HL-60 (cell line): Measurements from ENCODE around the gene PREB.

Experiments
- POLR2AphosphoS5 ChIP-seq: IDR thresholded peaks from 2 replicates; pipeline ENCODE4 v1.6.1; 2012; ENCODE audit warnings: low read depth
- SPI1 ChIP-seq: IDR thresholded peaks from 2 replicates; pipeline ENCODE4 v1.6.1; 2012; ENCODE audit warnings: low read depth, mild to moderate bottlenecking, borderline replicate concordance
- TF ChIP-seq, protein P1 (sequence below): IDR thresholded peaks from one replicate; pipeline ENCODE4 v1.5.1; 2011; ENCODE audit warnings: low read length, control low read depth, inconsistent platforms; ENCODE audit not compliant: insufficient read depth

DNA sequence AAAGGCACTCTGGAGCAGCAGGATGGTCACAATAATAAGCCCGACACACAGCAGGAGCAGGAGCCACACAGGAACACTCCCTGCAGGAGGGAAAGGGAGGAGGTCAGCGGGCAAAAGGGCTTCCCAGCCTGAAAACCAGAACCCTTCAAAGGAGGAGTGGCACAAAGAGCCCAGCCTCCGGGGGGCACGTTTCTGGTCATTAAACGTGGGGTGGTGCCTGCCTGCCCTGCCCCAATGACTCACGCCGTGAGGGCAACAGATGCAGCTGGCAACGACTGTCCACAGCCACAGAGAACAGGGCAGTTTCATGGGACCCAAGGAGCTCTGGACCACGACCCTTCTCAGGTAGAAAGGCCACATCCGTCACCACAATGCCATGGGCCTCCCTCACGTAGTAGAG is 3.0 kb downstream of the PREB start:
- TF ChIP-seq, protein P1, sequence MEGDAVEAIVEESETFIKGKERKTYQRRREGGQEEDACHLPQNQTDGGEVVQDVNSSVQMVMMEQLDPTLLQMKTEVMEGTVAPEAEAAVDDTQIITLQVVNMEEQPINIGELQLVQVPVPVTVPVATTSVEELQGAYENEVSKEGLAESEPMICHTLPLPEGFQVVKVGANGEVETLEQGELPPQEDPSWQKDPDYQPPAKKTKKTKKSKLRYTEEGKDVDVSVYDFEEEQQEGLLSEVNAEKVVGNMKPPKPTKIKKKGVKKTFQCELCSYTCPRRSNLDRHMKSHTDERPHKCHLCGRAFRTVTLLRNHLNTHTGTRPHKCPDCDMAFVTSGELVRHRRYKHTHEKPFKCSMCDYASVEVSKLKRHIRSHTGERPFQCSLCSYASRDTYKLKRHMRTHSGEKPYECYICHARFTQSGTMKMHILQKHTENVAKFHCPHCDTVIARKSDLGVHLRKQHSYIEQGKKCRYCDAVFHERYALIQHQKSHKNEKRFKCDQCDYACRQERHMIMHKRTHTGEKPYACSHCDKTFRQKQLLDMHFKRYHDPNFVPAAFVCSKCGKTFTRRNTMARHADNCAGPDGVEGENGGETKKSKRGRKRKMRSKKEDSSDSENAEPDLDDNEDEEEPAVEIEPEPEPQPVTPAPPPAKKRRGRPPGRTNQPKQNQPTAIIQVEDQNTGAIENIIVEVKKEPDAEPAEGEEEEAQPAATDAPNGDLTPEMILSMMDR, result no peak
- TF ChIP-seq POLR2AphosphoS5 (no peak), SPI1 (no peak)
